Astrocyte (in vitro differentiated cells and primary cell): ENCODE results near the gene FAM168B. TPM values are rescaled to one million over a fixed set of nuclear protein-coding genes. Genes with fewer than 3 reads are reported as not detected.
A peak's percentile ranks its signal among the peaks of the same experiment; 100 is the strongest.

Experiments
- DNase-seq: peaks from one replicate; pipeline ENCODE4 v3.0.0-alpha.2; 2010; ENCODE audit warnings: low read depth
- FAIRE-seq: peaks from 2 replicates; lab custom pipeline; 2011; peaks lifted over from hg19 to GRCh38; lab: Jason Lieb, UNC
- H2AFZ ChIP-seq: 2 replicates; pipeline ENCODE4 v1.6.0; 2012; ENCODE audit warnings: low read depth, low read length, inconsistent platforms
- H3K27ac ChIP-seq: 2 replicates; pipeline ENCODE4 v1.5.1; 2011; ENCODE audit warnings: low read depth, low read length, inconsistent platforms
- H3K27me3 ChIP-seq: 2 replicates; pipeline ENCODE4 v1.6.0; 2011; ENCODE audit warnings: low read length, inconsistent platforms; ENCODE audit not compliant: insufficient read depth
- H3K36me3 ChIP-seq: 2 replicates; pipeline ENCODE4 v1.5.1; 2011; ENCODE audit warnings: low read length, inconsistent platforms; ENCODE audit not compliant: insufficient read depth
- H3K4me1 ChIP-seq: 2 replicates; pipeline ENCODE4 v1.5.1; 2011; ENCODE audit warnings: low read length, inconsistent platforms; ENCODE audit not compliant: insufficient read depth
- H3K4me2 ChIP-seq: 2 replicates; pipeline ENCODE4 v1.6.0; 2012; ENCODE audit warnings: low read length, inconsistent platforms
- H3K4me3 ChIP-seq: 2 replicates; pipeline ENCODE4 v1.5.1; 2011; ENCODE audit warnings: low read depth, mild to moderate bottlenecking, low read length, inconsistent platforms; ENCODE audit not compliant: insufficient read depth
- H3K79me2 ChIP-seq: 2 replicates; pipeline ENCODE4 v1.6.0; 2012; ENCODE audit warnings: mild to moderate bottlenecking, low read length, inconsistent platforms; ENCODE audit not compliant: insufficient read depth
- H3K9ac ChIP-seq: 2 replicates; pipeline ENCODE4 v1.6.0; 2012; ENCODE audit warnings: mild to moderate bottlenecking, low read length, inconsistent platforms
- H3K9me3 ChIP-seq: 2 replicates; pipeline ENCODE4 v1.5.1; 2012; ENCODE audit warnings: low read depth, mild to moderate bottlenecking, low read length, inconsistent platforms; ENCODE audit not compliant: insufficient read depth
- H4K20me1 ChIP-seq: 2 replicates; pipeline ENCODE4 v1.6.0; 2012; ENCODE audit warnings: low read length, inconsistent platforms; ENCODE audit not compliant: insufficient read depth
- H3K27ac Mint-ChIP-seq: one replicate; pipeline ENCODE4 v1.8.0; 2021; ENCODE audit warnings: mild to moderate bottlenecking, mixed read lengths; ENCODE audit not compliant: unreplicated experiment
- H3K27me3 Mint-ChIP-seq: one replicate; pipeline ENCODE4 v1.8.0; 2021; ENCODE audit warnings: low read depth, mixed read lengths; ENCODE audit not compliant: unreplicated experiment
- H3K36me3 Mint-ChIP-seq: one replicate; pipeline ENCODE4 v1.8.0; 2021; ENCODE audit warnings: low read depth, mixed read lengths; ENCODE audit not compliant: unreplicated experiment
- H3K4me1 Mint-ChIP-seq: one replicate; pipeline ENCODE4 v1.8.0; 2021; ENCODE audit warnings: low read depth, mixed read lengths; ENCODE audit not compliant: unreplicated experiment
- H3K4me3 Mint-ChIP-seq: one replicate; pipeline ENCODE4 v1.8.0; 2021; ENCODE audit warnings: mild to moderate bottlenecking, moderate library complexity, mixed read lengths; ENCODE audit not compliant: unreplicated experiment
- H3K9me3 Mint-ChIP-seq: one replicate; pipeline ENCODE4 v1.8.0; 2021; ENCODE audit warnings: mild to moderate bottlenecking, mixed read lengths; ENCODE audit not compliant: unreplicated experiment
- CTCF ChIP-seq: IDR thresholded peaks from 2 replicates; pipeline ENCODE4 v1.5.1; 2011; ENCODE audit warnings: low read depth, mild to moderate bottlenecking, inconsistent platforms, low read length, moderate library complexity; ENCODE audit not compliant: insufficient read depth
- EZH2 ChIP-seq: IDR thresholded peaks from 2 replicates; pipeline ENCODE4 v1.6.1; 2012; ENCODE audit warnings: mild to moderate bottlenecking, low read length, inconsistent platforms; ENCODE audit not compliant: insufficient read depth
- total RNA-seq: library from RNA; stranded (reverse); gene quantifications from 2 replicates; pipeline ENCODE4 v1.2.1, GENCODE V29; 2021

Gene FAM168B
- total RNA-seq, 1 donor from 2014 or later = 117 TPM

GRCh38 chr2:131055169-131056065, 37.8 kb downstream of the FAM168B start:
- no peaks in the 10 kb centered on the region for H3K27me3 Mint-ChIP-seq
- H3K36me3 Mint-ChIP-seq = peaks cover 23% of the 10 kb centered on the region
- H3K36me3 ChIP-seq = peaks cover 34% of the 10 kb centered on the region
- no peaks in the 10 kb centered on the region for H3K9me3 Mint-ChIP-seq
- H3K27me3 ChIP-seq = no peaks in the 10 kb centered on the region
- no peak for TF ChIP-seq CTCF
- TF ChIP-seq EZH2 = no peak
- no peak overlapping the region for H3K4me3 Mint-ChIP-seq
- DNase-seq = peak; percentile 65
- no peak overlapping the region for H2AFZ ChIP-seq
- no peak overlapping the region for H3K27ac Mint-ChIP-seq
- peaks cover 97% of the 10 kb centered on the region for H4K20me1 ChIP-seq
- no peak overlapping the region for H3K4me3 ChIP-seq
- H3K4me2 ChIP-seq = peak overlapping the region; percentile 36
- peak; percentile 77 for FAIRE-seq
- H3K4me1 Mint-ChIP-seq = peaks cover 22% of the 10 kb centered on the region
- H3K79me2 ChIP-seq = peaks cover 92% of the 10 kb centered on the region
- peak overlapping the region; percentile 61 for H3K27ac ChIP-seq
- H3K4me1 ChIP-seq = peaks cover 14% of the 10 kb centered on the region
- peak overlapping the region; percentile 51 for H3K9ac ChIP-seq
- H3K9me3 ChIP-seq = no peaks in the 10 kb centered on the region

- peaks cover 25% of the 10 kb centered on the region for H3K36me3 Mint-ChIP-seq
- Histone ChIP-seq H3K9me3 (no peaks in the 10 kb centered on the region), H3K4me2 (no peak overlapping the region), H2AFZ (no peak overlapping the region), H3K27me3 (no peaks in the 10 kb centered on the region), H3K4me3 (no peak overlapping the region), H4K20me1 (peaks cover 92% of the 10 kb centered on the region), H3K36me3 (peaks cover 43% of the 10 kb centered on the region), H3K79me2 (peaks cover 87% of the 10 kb centered on the region), H3K27ac (no peak overlapping the region), H3K4me1 (peaks cover 14% of the 10 kb centered on the region), H3K9ac (no peak overlapping the region)
- H3K27me3 Mint-ChIP-seq = no peaks in the 10 kb centered on the region
- H3K4me3 Mint-ChIP-seq = no peak overlapping the region
- FAIRE-seq (no peak), DNase-seq (no peak)
- no peak overlapping the region for H3K27ac Mint-ChIP-seq
- H3K4me1 Mint-ChIP-seq = peaks cover 22% of the 10 kb centered on the region
- TF ChIP-seq EZH2 (no peak), CTCF (no peak)
- H3K9me3 Mint-ChIP-seq = no peaks in the 10 kb centered on the region
Observed at GRCh38 chr2:131054488-131054887, 38.8 kb downstream of the FAM168B start.

- Histone ChIP-seq H3K9ac (no peak overlapping the region), H3K27ac (no peak overlapping the region), H3K9me3 (no peaks in the 10 kb centered on the region), H3K4me3 (no peak overlapping the region), H3K4me1 (peaks cover 14% of the 10 kb centered on the region), H3K27me3 (no peaks in the 10 kb centered on the region), H4K20me1 (peaks cover 92% of the 10 kb centered on the region), H3K36me3 (peaks cover 51% of the 10 kb centered on the region), H3K79me2 (peaks cover 74% of the 10 kb centered on the region), H2AFZ (no peak overlapping the region), H3K4me2 (no peak overlapping the region)
- Mint-ChIP-seq H3K4me3 (no peak overlapping the region), H3K27me3 (no peaks in the 10 kb centered on the region), H3K36me3 (peaks cover 23% of the 10 kb centered on the region), H3K9me3 (no peaks in the 10 kb centered on the region), H3K27ac (no peak overlapping the region), H3K4me1 (peaks cover 20% of the 10 kb centered on the region)
- FAIRE-seq = no peak
- TF ChIP-seq EZH2 = no peak
- no peak for TF ChIP-seq CTCF
- DNase-seq = no peak
Observed at GRCh38 chr2:131052741-131053263, 40.5 kb downstream of the FAM168B start.
